Midbrain (tissue), 1 donor: ENCODE results near the gene KCNQ4.

Experiments
- DNase-seq: peaks from one replicate; lab custom pipeline; 2025; lab: John Stamatoyannopoulos, UW

The KCNQ4 gene

DNA sequence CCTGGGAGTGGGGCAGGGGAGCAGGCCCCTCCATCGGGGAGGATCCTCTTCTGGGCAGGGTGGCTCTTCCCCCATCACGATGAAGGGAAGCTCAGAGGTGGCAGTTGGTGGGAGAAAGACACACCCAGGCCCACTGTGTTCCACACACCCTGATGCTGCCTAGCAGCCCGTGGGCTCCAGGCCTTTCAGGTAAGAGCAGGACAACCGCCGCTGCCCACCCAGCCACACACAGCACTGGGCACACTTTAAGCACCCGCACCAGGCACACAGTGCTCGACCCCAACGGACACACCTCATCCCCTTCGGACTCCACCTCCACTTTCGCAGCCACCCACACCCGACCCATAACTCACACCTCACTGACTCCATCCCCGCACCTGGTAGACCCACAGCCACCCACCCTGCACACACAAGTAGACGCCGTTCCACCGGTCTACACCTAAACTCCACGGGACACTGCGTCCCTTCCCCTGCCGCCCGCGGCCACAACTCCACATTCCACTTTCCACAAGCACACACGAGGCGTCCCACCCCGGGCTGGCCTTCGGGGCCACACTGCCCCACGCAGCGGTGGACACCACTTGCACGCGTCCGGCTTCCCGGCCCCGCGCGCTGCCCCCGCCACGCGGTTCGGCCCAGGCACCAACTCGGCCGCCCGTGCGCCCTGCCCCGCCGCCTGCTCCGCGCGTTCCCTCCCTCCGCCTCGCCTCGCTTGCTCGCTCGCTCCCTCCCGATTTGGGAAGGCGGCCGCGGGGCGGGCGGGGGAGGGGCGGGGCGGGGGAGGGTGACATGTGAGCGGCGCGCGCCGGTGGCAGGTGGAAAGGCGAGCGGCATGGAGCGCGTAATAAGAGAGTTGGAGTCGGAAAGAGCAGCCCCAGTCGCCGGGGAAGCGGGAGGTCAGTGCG, at the start of gene KCNQ4:
KCNQ4 (plus strand) TSS at position 787 of the 905 bp plus-strand sequence. CDS start 307 bp downstream, outside the sequence.
- no peak for DNase-seq

DNA sequence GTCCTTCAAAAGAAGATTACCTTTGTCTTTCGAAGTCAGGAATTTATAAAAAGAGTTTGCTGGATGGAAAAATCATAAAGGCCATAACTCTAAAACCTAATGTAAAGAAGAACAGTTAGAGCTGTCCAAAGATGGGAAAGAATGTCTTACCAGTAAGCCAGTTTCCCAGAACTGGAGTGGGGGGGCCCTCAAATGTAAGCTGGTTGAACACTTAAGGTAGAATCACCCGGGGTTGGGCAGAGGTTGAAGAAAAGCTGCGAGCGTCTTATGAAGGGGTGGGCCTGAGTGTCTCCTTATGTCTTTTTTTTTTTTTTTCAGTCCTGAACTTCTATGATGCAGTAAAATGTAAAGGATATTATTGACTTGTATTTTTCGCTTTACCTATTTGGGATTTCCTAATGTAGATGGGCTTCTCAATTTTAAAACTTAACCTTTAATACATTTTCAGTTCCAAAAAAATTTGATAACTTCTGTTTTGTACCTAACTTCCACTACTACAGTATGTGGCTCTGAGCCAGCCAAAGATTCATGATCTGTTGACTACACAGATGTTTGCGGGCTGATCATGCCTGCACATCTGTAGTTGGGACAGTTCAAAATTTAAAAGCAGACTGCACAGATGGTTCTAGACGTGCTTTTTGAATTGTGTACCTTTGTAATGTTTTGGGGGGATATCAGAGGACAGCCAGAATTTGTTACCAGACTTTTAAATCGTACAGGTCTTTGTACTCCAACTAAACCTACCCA, 48.5 kb upstream of the KCNQ4 start:
- DNase-seq, result no peak

DNA sequence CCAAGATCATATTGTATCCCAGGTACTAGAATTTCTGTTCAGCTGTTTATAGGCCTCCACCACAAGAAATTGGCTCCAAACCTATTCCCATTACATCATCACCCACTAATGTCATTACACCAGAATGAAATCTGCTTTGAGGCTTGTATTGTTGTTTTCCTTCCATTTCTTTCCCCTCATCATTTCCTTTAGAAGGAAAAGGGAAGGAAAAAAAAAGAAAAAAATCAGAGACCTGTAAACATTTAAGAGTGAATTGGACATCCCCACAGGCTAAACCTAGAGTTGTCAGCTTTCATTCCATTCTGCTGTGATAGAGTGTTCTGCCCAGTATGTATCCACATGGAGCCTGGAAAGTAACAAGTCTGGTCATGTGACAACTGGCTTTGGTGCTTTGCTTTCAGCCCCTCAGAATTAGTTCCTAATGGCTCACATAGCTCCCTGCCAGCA, 47.5 kb upstream of the KCNQ4 start:
- DNase-seq, result peak; percentile 21

DNA sequence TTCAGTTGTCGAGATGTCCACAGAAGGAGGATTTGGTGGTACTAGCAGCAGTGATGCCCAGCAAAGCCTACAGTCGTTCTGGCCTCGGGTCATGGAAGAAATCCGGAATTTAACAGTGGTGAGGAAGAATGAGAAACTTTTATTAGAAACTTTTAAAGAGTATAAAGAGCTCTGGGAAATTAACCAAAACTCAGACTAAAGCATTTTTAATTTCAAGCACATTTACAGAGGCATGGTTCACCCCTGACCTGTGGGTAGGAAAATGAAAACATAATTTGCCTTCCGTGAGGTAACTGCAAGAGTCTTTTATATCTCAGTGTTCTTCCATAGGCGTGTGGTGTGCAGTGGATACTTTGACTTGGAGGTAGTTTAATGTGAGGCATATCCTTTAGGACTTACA, 44.8 kb upstream of the KCNQ4 start:
- no peak for DNase-seq

DNA sequence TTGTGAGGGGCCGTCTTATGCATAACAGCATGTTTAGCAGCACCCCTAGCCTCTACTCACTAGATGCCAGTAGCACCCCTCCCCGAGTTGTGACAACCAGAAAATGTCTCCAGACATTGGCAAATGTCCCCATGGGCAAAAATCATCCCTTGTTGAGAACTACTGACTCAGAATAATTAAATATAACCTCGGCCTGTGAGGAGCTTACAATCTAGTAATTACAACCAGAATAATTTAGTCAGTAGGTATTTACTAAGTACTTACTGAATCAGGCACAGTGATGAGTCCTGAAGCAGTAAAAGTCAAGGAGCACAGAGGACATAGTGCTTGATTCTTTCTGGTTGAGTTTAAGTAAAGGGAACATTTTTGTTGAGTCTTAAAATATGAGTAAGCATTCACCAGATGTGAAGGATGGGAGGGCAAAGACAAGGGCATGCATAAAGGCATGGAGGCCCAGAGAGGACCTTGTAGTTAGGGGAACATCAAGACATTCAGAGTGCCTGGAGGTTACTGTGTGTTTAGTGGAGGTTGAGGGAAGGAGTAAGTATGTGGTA, 44.1 kb upstream of the KCNQ4 start:
- DNase-seq, result no peak

- DNase-seq, result no peak
Observed at GRCh38 chr1:40740039-40740996, 43.3 kb upstream of the KCNQ4 start.

DNA sequence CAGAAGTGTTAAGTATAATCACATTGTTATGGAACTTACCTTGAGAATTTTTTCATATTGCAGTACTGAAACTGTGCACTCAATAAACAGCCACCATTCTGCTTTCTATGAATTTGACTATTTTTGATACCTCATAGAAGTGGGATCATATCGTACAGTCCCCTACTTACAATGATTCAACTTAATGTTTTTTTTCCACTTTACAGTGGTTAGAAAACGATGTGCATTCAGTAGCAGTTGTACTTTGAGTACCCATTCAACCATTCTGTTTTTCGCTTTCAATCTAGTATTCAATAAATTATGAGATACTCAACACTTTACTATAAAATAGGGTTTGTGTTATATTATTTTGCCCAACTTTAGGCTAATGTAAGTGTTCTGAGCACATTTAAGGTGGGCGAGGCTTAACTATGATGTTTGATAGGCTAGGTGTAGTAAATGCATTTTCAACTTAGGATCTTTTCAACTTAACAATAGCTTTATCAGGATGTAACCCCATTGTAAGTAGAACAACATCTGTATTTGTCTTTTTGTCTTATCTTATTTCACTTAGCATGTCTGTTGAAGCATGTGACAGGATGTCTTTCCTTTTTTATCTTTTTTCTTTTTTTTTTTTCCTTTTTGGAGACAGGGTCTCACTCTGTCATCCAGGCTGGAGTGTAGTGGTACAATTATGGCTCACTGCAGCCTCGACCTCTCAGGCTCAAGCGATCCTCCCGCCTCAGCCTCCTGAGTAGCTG, 42.4 kb upstream of the KCNQ4 start:
- no peak for DNase-seq

- DNase-seq, result no peak
Observed at GRCh38 chr1:40742363-40743061, 41.1 kb upstream of the KCNQ4 start.

- no peak for DNase-seq
Observed at GRCh38 chr1:40743452-40743851, 40.1 kb upstream of the KCNQ4 start.

GRCh38 chr1:40743860-40744259, 39.7 kb upstream of the KCNQ4 start:
- no peak for DNase-seq

GRCh38 chr1:40745176-40745575, 38.4 kb upstream of the KCNQ4 start:
- no peak for DNase-seq

DNA sequence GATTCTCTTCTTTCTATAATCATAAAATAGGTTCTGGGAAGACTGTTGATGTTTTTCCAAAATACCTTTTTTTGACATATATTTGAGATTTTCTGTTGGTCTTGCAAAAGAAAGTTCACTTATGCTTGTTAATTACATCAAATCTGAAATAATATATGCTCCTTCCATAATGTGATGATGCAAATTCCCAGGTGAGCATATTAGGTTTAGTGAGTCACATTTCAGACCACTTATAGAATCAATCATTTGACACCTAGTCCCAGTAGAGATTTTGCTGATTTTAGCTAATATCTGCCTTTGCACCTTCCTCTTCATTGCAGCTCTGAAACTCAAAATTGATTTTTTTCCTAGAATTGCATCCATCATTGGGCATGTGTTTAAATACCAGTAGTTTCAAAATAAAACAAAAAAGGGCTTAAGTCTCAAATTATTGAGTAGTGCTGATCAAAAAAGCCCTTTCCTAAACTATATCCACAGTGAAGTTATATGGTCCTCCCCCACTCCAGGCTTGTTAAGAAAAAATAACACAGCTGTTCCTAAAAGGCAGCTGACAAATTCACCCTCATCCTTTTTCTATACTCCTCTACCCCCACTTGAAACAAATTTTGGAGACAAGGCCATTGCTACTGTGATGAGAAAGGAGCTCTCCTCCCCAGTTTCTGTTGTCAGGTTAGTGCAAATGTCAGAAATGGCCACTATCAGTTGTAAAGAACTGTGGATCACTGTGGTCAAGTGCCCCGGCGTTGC, 37.1 kb upstream of the KCNQ4 start:
- DNase-seq, result no peak

- DNase-seq, result no peak
Observed at GRCh38 chr1:40748841-40749718, 34.5 kb upstream of the KCNQ4 start.

- no peak for DNase-seq
Observed at GRCh38 chr1:40749817-40750216, 33.8 kb upstream of the KCNQ4 start.

DNA sequence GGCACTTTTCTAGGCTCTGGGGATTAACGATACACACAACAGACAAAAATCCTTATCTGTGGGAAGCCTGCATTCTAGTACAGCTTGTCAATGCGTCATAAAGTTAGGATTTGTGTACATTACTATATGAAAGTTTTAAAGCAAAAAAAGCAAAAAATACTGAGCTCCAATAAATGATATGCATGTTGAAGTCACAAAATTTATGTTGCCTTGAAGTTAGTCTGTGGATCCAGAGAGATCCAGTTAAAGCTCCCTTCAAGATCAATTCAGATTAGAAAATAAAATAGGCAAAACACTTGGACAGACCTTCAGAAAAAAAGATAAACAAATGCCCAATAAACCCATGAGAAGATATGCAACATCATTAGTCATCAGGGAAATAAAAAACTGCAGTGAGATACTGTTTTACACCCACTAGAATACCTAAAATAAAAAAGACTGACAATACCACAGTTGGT, 33.1 kb upstream of the KCNQ4 start:
- DNase-seq, result no peak

GRCh38 chr1:40751802-40752201, 31.8 kb upstream of the KCNQ4 start:
- no peak for DNase-seq

DNA sequence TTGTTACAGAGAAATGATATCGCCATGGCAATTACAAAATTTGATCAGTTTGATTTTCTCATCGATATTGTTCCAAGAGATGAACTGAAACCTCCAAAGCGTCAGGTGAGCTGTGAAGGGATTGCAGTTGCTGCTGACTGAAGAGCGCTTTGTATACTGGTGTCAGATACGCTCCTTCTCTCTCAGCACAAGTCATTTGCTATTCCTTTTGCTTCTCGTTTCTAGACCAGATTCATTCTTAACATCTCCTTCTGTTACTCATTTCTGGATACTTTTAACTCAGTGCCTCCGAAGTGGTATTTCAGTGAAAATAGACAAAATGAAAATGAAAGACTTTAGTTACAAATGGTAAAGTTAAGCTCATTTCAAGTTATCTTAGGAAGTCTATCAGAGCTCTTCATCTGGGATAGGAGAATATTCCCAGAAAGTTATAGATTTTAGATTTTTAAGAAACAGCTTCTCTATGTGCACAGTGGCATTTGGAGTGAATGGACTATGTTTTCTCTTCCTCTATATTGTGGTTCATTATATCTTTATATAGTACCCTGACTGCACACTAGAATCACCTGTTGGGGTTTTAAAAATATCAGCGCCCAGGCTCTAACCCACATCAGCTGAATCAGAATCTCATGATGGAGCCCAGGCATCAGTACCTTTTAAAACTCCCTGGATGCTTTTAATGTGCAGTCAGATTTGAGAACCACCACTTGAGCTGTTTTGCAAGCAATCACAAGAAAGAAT, 30.3 kb upstream of the KCNQ4 start:
- no peak for DNase-seq

- DNase-seq, result no peak
Observed at GRCh38 chr1:40754201-40754600, 29.4 kb upstream of the KCNQ4 start.
